ENCODE measurements around the gene KCNE3.

Gene KCNE3

GRCh38 chr11:74471668-74472429 is 4.5 kb upstream of the KCNE3 start:
- H3F3A ChIP-seq (ENCODE audit: low read depth): no peaks in the 10 kb centered on the region
- no peak for TF ChIP-seq EZH2phosphoT487 (IDR thresholded peaks at IDR 0.05; ENCODE audit: borderline replicate concordance)
- TF ChIP-seq, protein P1, sequence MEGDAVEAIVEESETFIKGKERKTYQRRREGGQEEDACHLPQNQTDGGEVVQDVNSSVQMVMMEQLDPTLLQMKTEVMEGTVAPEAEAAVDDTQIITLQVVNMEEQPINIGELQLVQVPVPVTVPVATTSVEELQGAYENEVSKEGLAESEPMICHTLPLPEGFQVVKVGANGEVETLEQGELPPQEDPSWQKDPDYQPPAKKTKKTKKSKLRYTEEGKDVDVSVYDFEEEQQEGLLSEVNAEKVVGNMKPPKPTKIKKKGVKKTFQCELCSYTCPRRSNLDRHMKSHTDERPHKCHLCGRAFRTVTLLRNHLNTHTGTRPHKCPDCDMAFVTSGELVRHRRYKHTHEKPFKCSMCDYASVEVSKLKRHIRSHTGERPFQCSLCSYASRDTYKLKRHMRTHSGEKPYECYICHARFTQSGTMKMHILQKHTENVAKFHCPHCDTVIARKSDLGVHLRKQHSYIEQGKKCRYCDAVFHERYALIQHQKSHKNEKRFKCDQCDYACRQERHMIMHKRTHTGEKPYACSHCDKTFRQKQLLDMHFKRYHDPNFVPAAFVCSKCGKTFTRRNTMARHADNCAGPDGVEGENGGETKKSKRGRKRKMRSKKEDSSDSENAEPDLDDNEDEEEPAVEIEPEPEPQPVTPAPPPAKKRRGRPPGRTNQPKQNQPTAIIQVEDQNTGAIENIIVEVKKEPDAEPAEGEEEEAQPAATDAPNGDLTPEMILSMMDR (conservative IDR thresholded peaks at IDR 0.05; ENCODE audit: low read length): no peak
- no peaks in the 10 kb centered on the region for H3K79me2 ChIP-seq (ENCODE audit: insufficient read depth, low read length)
- no peak overlapping the region for H3K4me2 ChIP-seq (ENCODE audit: low read depth, low read length, poor library complexity, severe bottlenecking)
- H3K9me2 ChIP-seq (replicated peaks; ENCODE audit: low read depth, low read length): no peaks in the 10 kb centered on the region
- no peak overlapping the region for H3K9ac ChIP-seq (ENCODE audit: low read depth, low read length, poor library complexity, severe bottlenecking)
- H2AFZ ChIP-seq (ENCODE audit: low read length): no peak overlapping the region
- H4K20me1 ChIP-seq (ENCODE audit: insufficient read depth, low read length, poor library complexity, severe bottlenecking): no peaks in the 10 kb centered on the region
- no peaks in the 10 kb centered on the region for H3K9me3 ChIP-seq (ENCODE audit: insufficient read depth, low read depth, low read length)
- H3K27me3 ChIP-seq (ENCODE audit: insufficient read depth, low read length, poor library complexity, severe bottlenecking): no peaks in the 10 kb centered on the region
- H3K36me3 ChIP-seq (ENCODE audit: insufficient read depth, low read length): no peaks in the 10 kb centered on the region
- no peaks in the 10 kb centered on the region for H3K4me1 ChIP-seq (ENCODE audit: insufficient read depth, low read length, poor library complexity, severe bottlenecking)
- no peak overlapping the region for H3K4me3 ChIP-seq (ENCODE audit: low read length, poor library complexity, severe bottlenecking)

DNA sequence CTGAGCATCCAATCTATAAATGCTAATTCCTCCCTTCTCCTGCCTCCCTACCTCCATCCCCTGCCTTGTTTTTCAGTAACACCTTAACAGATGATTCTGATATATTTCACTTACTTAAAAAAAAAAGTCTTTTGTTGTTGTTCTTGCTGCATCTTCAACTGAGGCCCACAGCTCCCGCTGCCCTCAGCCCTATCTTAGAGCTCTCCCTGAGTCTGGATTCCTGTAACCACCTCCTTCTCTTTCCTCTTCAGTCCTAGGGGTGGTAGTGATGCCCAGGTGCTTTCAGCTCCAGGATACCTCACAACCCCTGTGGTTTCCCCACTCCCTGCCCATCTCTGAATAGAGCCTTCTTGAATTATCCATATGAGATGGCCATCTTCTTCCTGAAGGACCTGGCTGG is 3.7 kb upstream of the KCNE3 start:
- no peaks in the 10 kb centered on the region for H3K27me3 ChIP-seq (ENCODE audit: insufficient read depth, low read length, poor library complexity, severe bottlenecking)
- no peaks in the 10 kb centered on the region for H3K36me3 ChIP-seq (ENCODE audit: insufficient read depth, low read length)
- H3K4me2 ChIP-seq (ENCODE audit: low read depth, low read length, poor library complexity, severe bottlenecking): no peak overlapping the region
- no peaks in the 10 kb centered on the region for H3K79me2 ChIP-seq (ENCODE audit: insufficient read depth, low read length)
- H3K4me1 ChIP-seq (ENCODE audit: insufficient read depth, low read length, poor library complexity, severe bottlenecking): no peaks in the 10 kb centered on the region
- H4K20me1 ChIP-seq (ENCODE audit: insufficient read depth, low read length, poor library complexity, severe bottlenecking): no peaks in the 10 kb centered on the region
- H3K9me3 ChIP-seq (ENCODE audit: insufficient read depth, low read depth, low read length): no peaks in the 10 kb centered on the region
- H3K9me2 ChIP-seq (replicated peaks; ENCODE audit: low read depth, low read length): no peaks in the 10 kb centered on the region
- H2AFZ ChIP-seq (ENCODE audit: low read length): no peak overlapping the region
- no peak overlapping the region for H3K9ac ChIP-seq (ENCODE audit: low read depth, low read length, poor library complexity, severe bottlenecking)
- no peak for TF ChIP-seq EZH2phosphoT487 (IDR thresholded peaks at IDR 0.05; ENCODE audit: borderline replicate concordance)
- TF ChIP-seq, protein P1 (conservative IDR thresholded peaks at IDR 0.05; ENCODE audit: low read length): no peak
- H3K4me3 ChIP-seq (ENCODE audit: low read length, poor library complexity, severe bottlenecking): no peak overlapping the region
- H3F3A ChIP-seq (ENCODE audit: low read depth): no peaks in the 10 kb centered on the region

- no peaks in the 10 kb centered on the region for H3K9me3 ChIP-seq (ENCODE audit: insufficient read depth, low read depth, low read length)
- no peak overlapping the region for H2AFZ ChIP-seq (ENCODE audit: low read length)
- H3K9me2 ChIP-seq (replicated peaks; ENCODE audit: low read depth, low read length): no peaks in the 10 kb centered on the region
- H3K79me2 ChIP-seq (ENCODE audit: insufficient read depth, low read length): no peaks in the 10 kb centered on the region
- no peak overlapping the region for H3K4me2 ChIP-seq (ENCODE audit: low read depth, low read length, poor library complexity, severe bottlenecking)
- H4K20me1 ChIP-seq (ENCODE audit: insufficient read depth, low read length, poor library complexity, severe bottlenecking): no peaks in the 10 kb centered on the region
- H3K27me3 ChIP-seq (ENCODE audit: insufficient read depth, low read length, poor library complexity, severe bottlenecking): no peaks in the 10 kb centered on the region
- no peak overlapping the region for H3K4me3 ChIP-seq (ENCODE audit: low read length, poor library complexity, severe bottlenecking)
- no peak for TF ChIP-seq EZH2phosphoT487 (IDR thresholded peaks at IDR 0.05; ENCODE audit: borderline replicate concordance)
- TF ChIP-seq, protein P1 (conservative IDR thresholded peaks at IDR 0.05; ENCODE audit: low read length): no peak
- no peaks in the 10 kb centered on the region for H3K36me3 ChIP-seq (ENCODE audit: insufficient read depth, low read length)
- H3K4me1 ChIP-seq (ENCODE audit: insufficient read depth, low read length, poor library complexity, severe bottlenecking): no peaks in the 10 kb centered on the region
- H3F3A ChIP-seq (ENCODE audit: low read depth): no peaks in the 10 kb centered on the region
- H3K9ac ChIP-seq (ENCODE audit: low read depth, low read length, poor library complexity, severe bottlenecking): no peak overlapping the region
Measured at GRCh38 chr11:74470526-74470925, 3.2 kb upstream of the KCNE3 start.
